ENCODE measurements around the gene SYT6.

SYT6 gene

GRCh38 chr1:114117654-114118053 lies 36.0 kb downstream of the SYT6 start:
- no peak for DNase-seq

- DNase-seq, result no peak
Observed at GRCh38 chr1:114116086-114116485, 37.6 kb downstream of the SYT6 start.

DNA sequence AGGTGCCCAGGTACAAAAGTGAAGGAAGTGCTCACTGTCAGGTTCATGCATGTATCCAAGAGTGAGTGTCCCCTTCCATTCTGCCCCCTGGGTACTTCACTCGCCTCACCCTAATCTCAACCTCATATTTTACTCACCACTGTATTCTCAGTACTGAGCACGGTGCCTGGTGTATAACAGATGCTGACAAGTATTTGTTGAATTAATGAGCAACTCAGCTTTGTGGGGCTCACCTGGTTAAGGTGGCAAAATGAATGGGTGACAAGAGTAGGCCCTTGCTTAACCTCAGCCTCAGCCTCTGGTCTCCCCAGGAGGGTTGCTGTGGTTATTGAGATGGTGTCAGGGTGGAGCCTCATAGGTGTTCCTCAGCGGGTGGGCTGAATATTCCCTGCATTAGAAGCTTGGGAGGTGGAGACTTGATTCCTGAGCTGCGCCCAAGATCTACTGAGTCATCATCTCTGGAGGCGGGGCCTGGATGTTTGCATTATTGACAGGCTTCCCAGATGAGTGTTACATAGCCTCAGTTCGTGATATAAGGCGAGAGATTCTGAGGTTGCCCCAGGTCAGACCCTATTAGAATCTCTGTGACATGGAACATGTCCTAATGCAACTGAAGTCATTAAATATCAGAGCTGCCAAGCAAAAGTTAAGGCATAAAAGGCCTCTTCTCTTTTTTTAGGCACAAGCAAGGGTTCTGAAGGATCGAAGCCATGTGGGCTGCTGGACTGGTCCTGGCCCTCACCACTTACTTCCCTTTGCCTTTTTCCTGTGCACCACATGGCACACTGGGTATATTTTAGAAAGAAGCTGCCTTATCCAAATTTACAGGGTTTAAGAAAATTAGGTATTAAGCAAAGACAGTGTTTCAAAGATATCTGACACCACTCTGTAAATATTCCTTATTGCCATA lies 39.2 kb downstream of the SYT6 start:
- peak; percentile 55 for DNase-seq

DNA sequence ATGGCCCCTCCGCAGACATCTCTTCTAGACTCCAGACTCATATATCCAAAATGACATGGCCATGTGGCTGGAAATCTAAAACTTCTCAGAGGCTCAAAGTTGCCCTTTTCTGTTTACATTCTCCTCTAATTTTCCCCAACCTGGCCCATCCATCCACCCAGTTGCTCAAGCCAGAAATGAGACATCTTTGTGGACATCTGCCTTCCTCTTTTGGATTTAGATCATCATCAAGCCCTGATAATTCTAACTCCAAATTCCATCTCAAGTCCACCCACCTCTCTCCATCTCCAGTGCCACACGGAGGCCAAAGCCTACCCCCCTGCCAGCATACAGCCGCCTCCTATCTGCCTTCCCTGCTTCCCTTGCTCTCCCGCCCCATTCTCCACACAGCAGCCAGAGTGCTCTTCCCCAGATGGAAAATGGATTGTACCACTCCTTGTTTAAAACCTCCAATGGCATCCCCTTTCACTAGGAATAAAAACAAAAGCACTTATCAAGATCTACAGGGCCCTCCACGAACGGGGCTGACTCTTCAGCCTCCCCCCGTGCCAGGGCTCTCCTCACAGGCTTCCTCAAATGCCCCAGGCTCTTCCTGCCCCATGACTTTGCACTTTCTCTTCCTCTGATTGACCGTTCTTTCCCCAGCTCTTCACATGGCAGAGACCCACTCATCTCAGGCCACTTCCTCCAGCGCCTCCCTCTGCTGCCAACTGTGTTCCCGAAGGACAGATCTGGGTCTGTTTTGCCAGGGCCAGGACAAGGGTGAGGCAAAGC lies 40.1 kb downstream of the SYT6 start:
- DNase-seq, result no peak

DNA sequence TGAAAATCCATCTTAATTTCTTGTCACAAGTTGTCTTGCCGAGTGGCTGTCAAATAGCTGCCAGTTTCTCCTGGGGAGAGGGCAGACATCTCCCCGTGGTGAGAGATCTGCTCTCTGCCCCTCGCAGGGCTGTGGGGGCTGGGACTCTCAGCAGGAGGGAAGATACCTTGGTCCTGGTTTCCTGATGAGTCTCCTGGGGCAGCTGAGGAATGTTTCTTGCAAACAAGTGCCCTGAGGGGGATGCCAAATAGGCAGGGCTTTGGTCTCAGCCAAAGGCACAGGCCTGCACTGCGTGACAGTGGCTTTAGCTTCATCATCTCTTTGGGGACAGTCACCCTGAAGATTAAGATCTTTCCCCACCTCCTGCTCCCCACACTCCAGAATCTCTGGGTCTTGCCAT lies 40.9 kb downstream of the SYT6 start:
- no peak for DNase-seq

GRCh38 chr1:114111731-114112641 lies 41.7 kb downstream of the SYT6 start:
- DNase-seq, result peak; percentile 29

- no peak for DNase-seq
Observed at GRCh38 chr1:114109981-114110380, 43.7 kb downstream of the SYT6 start.

DNA sequence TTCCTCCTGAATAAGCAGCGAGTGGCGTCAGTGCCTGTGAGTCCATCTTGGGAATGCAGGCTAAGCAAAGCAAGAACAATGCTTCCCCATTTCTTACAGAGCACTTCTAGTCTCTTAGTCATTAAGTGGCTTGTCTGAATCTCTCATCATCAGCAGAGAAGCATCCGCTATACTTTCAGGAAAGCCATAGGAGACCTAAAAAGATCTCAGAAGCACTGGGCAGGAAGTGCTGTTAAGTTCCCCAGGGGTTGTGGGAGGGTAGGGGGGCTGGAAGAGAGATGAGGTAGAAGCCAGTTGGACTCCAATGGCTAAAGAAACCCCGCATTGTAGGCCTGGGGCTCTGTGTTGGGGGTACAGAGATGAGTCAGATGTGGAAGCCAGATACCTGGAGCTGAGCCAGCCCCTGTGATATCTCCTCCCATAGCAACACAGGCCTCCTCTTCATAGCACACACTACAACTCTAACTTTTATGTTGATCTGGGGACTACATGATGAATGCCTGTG lies 44.9 kb downstream of the SYT6 start:
- peak; percentile 82 for DNase-seq

- DNase-seq, result no peak
Observed at GRCh38 chr1:114107474-114108435, 45.9 kb downstream of the SYT6 start.

GRCh38 chr1:114105421-114105979 lies 48.2 kb downstream of the SYT6 start:
- DNase-seq, result peak; percentile 28

DNA sequence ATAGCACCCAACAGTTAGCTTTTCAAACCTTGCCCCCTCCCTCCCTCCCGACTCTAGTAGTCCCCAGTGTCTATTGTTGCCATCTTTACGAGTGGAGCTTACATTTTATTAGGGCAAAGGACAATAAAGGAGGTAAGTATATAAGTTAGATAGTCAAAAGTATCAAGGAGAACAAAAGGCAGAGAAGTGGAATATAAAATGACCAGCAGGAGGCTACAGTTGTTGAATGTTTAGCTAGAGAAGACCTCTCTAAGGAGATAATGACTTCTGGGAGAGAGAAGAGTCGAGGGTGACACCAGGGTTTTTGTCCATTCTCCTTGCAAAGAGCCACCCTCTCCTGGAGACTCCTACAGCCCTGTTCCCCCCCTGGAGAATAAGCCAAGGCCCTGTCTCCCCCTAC lies 48.7 kb downstream of the SYT6 start:
- no peak for DNase-seq

DNA sequence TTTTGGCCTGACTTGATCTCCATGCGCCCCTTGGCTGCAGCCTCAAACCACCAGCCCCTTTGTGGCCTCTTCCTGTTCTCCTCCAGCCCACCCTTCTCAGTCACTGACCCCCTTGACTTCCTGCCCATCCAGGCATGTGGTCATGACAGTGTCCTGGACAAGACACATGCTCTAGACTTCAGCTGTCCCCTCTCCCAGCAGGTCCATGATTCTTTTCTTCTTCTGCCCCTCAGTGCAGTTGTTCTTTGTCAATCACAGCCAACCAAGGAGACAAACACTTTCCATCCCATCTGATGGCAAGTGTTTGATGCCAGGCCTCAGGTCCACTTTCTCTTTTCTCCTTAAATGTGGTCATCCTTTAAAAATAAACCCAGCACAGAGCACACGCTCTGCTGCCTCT lies 49.7 kb downstream of the SYT6 start:
- DNase-seq, result no peak

GRCh38 chr1:114102136-114102535 lies 51.5 kb downstream of the SYT6 start:
- no peak for DNase-seq

GRCh38 chr1:114100148-114100547 lies 53.5 kb downstream of the SYT6 start:
- no peak for DNase-seq

- DNase-seq, result no peak
Observed at GRCh38 chr1:114099268-114099667, 54.4 kb downstream of the SYT6 start.

DNA sequence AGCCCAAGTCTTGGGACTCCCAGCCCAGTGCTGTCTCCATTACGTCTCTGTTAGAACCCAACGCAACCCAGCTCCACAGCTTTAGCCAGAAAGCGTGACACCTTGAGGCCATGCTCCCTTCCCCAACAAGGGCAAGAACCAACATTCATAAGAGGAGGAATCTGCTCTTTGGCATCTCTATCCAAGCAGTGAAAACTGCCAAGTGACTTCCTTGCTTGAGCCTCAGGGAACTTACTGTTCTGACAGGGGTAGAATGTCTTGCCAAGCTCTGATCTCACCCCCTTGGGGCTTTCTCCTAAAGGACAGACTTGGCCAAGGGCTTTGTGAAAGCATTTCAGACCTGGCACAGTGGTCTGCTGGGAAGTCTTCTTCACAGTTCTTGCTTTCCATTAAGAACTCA lies 56.6 kb downstream of the SYT6 start:
- no peak for DNase-seq

- no peak for DNase-seq
Observed at GRCh38 chr1:114094675-114095074, 59.0 kb downstream of the SYT6 start.

DNA sequence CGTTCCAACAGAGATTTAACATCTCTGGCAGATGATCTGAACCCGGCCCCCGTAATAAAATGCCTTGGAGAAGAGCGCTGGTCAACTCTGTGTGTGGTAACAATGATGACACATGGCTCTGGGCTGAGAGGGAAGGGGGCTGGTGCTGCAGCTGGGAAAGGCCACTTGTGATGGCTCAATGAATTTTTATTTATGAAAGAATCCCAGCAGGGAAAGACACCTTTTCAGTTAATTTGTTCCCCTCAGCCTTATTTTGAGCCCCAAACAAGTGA lies 59.4 kb downstream of the SYT6 start:
- peak; percentile 72 for DNase-seq

GRCh38 chr1:114093624-114094362 lies 59.9 kb downstream of the SYT6 start:
- peak; percentile 57 for DNase-seq

Data from fibroblast of skin of abdomen (primary cell).